Fibroblast of lung (primary cell): ENCODE data around the gene RCSD1. TPM values are rescaled to one million over a fixed set of nuclear protein-coding genes. Genes with fewer than 3 reads are reported as not detected.

ENCODE experiments used
- DNase-seq, 2 donors: peaks; one replicate each; pipeline versions ENCODE4 v3.0.0 to v3.0.0-alpha.2; 2010; ENCODE audit warnings: low read depth in 2 of 2
- H2AFZ ChIP-seq: 2 replicates; pipeline ENCODE4 v1.5.1; 2012; ENCODE audit warnings: low read length, control low read depth, inconsistent platforms
- H3K27ac ChIP-seq: 2 replicates; pipeline ENCODE4 v1.5.1; 2011; ENCODE audit warnings: low read length, control low read depth; ENCODE audit not compliant: insufficient read depth
- H3K27me3 ChIP-seq: 2 replicates; pipeline ENCODE4 v1.5.1; 2011; ENCODE audit warnings: mild to moderate bottlenecking, low read length; ENCODE audit not compliant: control insufficient read depth, insufficient read depth
- H3K36me3 ChIP-seq: 2 replicates; pipeline ENCODE4 v1.5.1; 2011; ENCODE audit warnings: low read length; ENCODE audit not compliant: control insufficient read depth, insufficient read depth
- H3K4me1 ChIP-seq: 2 replicates; pipeline ENCODE4 v1.5.1; 2011; ENCODE audit warnings: low read length; ENCODE audit not compliant: control insufficient read depth, insufficient read depth; ENCODE audit errors: extremely low read depth
- H3K4me2 ChIP-seq: 2 replicates; pipeline ENCODE4 v1.5.1; 2011; ENCODE audit warnings: low read length, control low read depth; ENCODE audit not compliant: insufficient read depth; ENCODE audit errors: extremely low read depth
- H3K4me3 ChIP-seq, 4 experiments: fragments of 200-600 bp in 1 of 4; sonication (generic) in 1 of 4; replicated peaks in 1 of 4; 2 replicates each; pipeline ENCODE4 v1.5.1; 2011 to 2016; ENCODE audit warnings: low read length in 4 of 4, low read depth in 3 of 4, mild to moderate bottlenecking in 3 of 4, control low read depth in 2 of 4, inconsistent platforms in 1 of 4, mixed read lengths in 1 of 4; ENCODE audit not compliant: insufficient read depth in 1 of 4; ENCODE audit errors: control extremely low read depth in 1 of 4
- H3K79me2 ChIP-seq: 2 replicates; pipeline ENCODE4 v1.5.1; 2012; ENCODE audit warnings: mild to moderate bottlenecking, low read length, inconsistent platforms; ENCODE audit not compliant: control insufficient read depth, insufficient read depth
- H3K9ac ChIP-seq: 2 replicates; pipeline ENCODE4 v1.5.1; 2011; ENCODE audit warnings: mild to moderate bottlenecking, low read length, control low read depth; ENCODE audit not compliant: insufficient read depth
- H3K9me3 ChIP-seq: 2 replicates; pipeline ENCODE4 v1.5.1; 2012; ENCODE audit warnings: low read depth, low read length; ENCODE audit not compliant: control insufficient read depth, insufficient read depth
- H4K20me1 ChIP-seq: 2 replicates; pipeline ENCODE4 v1.5.1; 2011; ENCODE audit warnings: low read length; ENCODE audit not compliant: control insufficient read depth, insufficient read depth; ENCODE audit errors: extremely low read depth
- EZH2 ChIP-seq: IDR thresholded peaks from 2 replicates; pipeline ENCODE4 v1.5.1; 2012; ENCODE audit warnings: low read length, control low read depth, mild to moderate bottlenecking; ENCODE audit errors: missing control alignments
- polyA plus RNA-seq, 2 donors: library from polyadenylated mRNA; depleted of rRNA in 1 of 2; stranded (reverse) in 1 of 2; unstranded in 1 of 2; fragments of >200 nt; gene quantifications; 2 replicates each; pipeline ENCODE4 v1.2.1, GENCODE V29; 2011 to 2012; ENCODE audit warnings: missing spikeins in 1 of 2
- total RNA-seq: library from RNA; depleted of rRNA; stranded (reverse); fragments of >200 nt; gene quantifications from 2 replicates; pipeline ENCODE4 v1.2.1, GENCODE V29; 2014
- TF ChIP-seq, protein P1 (sequence below), 2 donors: IDR thresholded peaks in 1 of 2; conservative IDR thresholded peaks in 1 of 2; 1 replicate in 1 of 2; 2 replicates in 1 of 2; pipeline ENCODE4 v1.5.1; 2011 to 2012; ENCODE audit warnings: low read length in 2 of 2, control low read depth in 1 of 2, inconsistent platforms in 1 of 2, low read depth in 1 of 2, mild to moderate bottlenecking in 1 of 2

Gene RCSD1
- total and polyA plus RNA-seq, 2 donors (not counting 1 experiment from before 2014, with no cell fraction given): under 0.01 to 4.1 TPM

DNA sequence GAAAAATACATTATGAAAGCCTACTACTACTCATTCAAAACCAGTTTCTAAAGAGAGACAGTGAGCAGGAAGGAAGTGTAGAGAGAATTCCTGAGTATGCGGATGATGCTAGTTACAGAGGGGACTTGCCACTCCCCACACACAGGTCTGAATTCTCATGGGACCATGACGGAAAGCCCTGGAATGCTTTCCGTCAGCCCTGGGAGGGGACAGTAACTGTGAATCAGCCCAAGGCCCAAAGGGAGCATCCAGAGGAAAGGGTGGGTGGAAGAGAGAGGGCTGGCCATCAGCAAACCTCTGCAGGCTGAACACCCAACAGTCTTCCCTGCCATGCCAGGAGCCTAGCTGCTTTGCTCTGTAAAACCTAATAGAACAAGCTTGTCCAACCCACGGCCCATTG lies 36.4 kb downstream of the RCSD1 start:
- Histone ChIP-seq H3K4me1 (peaks cover 18% of the 10 kb centered on the region), H4K20me1 (no peaks in the 10 kb centered on the region), H3K79me2 (no peaks in the 10 kb centered on the region), H3K4me3 (no peak overlapping the region), H3K9ac (no peak overlapping the region), H3K27me3 (peaks cover 2% of the 10 kb centered on the region), H2AFZ (no peak overlapping the region), H3K36me3 (no peaks in the 10 kb centered on the region), H3K27ac (no peak overlapping the region), H3K4me2 (no peak overlapping the region), H3K9me3 (no peaks in the 10 kb centered on the region)
- DNase-seq: peak in 1 of 2 donors; percentile 50
- TF ChIP-seq, protein P1, sequence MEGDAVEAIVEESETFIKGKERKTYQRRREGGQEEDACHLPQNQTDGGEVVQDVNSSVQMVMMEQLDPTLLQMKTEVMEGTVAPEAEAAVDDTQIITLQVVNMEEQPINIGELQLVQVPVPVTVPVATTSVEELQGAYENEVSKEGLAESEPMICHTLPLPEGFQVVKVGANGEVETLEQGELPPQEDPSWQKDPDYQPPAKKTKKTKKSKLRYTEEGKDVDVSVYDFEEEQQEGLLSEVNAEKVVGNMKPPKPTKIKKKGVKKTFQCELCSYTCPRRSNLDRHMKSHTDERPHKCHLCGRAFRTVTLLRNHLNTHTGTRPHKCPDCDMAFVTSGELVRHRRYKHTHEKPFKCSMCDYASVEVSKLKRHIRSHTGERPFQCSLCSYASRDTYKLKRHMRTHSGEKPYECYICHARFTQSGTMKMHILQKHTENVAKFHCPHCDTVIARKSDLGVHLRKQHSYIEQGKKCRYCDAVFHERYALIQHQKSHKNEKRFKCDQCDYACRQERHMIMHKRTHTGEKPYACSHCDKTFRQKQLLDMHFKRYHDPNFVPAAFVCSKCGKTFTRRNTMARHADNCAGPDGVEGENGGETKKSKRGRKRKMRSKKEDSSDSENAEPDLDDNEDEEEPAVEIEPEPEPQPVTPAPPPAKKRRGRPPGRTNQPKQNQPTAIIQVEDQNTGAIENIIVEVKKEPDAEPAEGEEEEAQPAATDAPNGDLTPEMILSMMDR (conservative IDR thresholded peaks at IDR 0.05 in 1 of 2, IDR thresholded peaks at IDR 0.05 in 1 of 2; ENCODE audit: low read depth in 1 of 2, low read length in 2 of 2): no peak
- no peak for TF ChIP-seq EZH2

DNA sequence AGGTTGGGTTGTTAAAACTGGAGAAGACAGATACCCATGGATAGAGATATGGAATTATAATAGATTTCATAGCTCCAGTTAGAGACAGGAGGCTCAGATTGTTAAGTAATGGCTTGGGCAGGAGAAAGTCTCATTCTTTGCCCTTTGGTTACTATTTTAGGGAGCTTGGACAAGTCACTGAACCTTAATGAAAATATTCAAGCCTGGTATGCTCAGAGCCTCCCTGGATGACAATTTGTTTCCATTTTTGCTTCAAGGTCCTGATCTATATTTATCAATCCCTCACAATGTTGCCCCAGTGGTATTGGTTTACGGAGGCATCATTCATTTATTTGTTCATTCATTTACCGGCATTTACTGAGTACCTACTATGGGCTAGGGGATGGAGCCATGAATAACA lies 37.5 kb downstream of the RCSD1 start:
- no peak overlapping the region for H3K4me2 ChIP-seq
- peaks cover 2% of the 10 kb centered on the region for H3K27me3 ChIP-seq
- TF ChIP-seq, protein P1 (conservative IDR thresholded peaks at IDR 0.05 in 1 of 2, IDR thresholded peaks at IDR 0.05 in 1 of 2; ENCODE audit: low read depth in 1 of 2, low read length in 2 of 2): no peak
- no peak for TF ChIP-seq EZH2
- H3K27ac ChIP-seq: no peak overlapping the region
- no peak for DNase-seq
- H3K36me3 ChIP-seq: no peaks in the 10 kb centered on the region
- no peak overlapping the region for H2AFZ ChIP-seq
- no peaks in the 10 kb centered on the region for H4K20me1 ChIP-seq
- peaks cover 10% of the 10 kb centered on the region for H3K4me1 ChIP-seq
- H3K4me3 ChIP-seq: no peak overlapping the region
- H3K79me2 ChIP-seq: no peaks in the 10 kb centered on the region
- no peak overlapping the region for H3K9ac ChIP-seq
- H3K9me3 ChIP-seq: no peaks in the 10 kb centered on the region

DNA sequence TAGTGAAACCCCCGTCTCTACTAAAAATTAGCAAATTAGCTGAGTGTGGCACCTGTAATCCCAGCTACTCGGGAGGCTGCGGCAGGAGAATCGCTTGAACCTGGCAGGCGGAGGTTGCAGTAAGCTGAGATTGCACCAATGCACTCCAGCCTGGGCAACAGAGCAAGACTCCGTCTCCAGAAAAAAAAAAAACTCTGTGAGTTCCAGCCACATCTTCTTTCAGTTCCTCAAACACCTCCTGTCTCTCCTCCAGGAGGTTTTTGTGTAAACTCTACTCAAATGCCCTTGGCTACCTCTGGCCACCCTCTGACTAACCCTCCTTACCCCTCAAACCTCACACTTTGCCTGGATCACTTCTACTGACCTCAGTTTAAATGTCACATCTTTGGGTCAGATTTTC lies 38.1 kb downstream of the RCSD1 start:
- Histone ChIP-seq H2AFZ (no peak overlapping the region), H3K27me3 (peaks cover 2% of the 10 kb centered on the region), H3K79me2 (no peaks in the 10 kb centered on the region), H3K4me2 (no peak overlapping the region), H3K27ac (no peak overlapping the region), H3K36me3 (no peaks in the 10 kb centered on the region), H3K4me3 (no peak overlapping the region), H3K9ac (no peak overlapping the region), H4K20me1 (no peaks in the 10 kb centered on the region), H3K9me3 (no peaks in the 10 kb centered on the region), H3K4me1 (peaks cover 5% of the 10 kb centered on the region)
- no peak for DNase-seq
- TF ChIP-seq EZH2: no peak
- TF ChIP-seq, protein P1 (conservative IDR thresholded peaks at IDR 0.05 in 1 of 2, IDR thresholded peaks at IDR 0.05 in 1 of 2; ENCODE audit: low read depth in 1 of 2, low read length in 2 of 2): no peak
